ENCODE data around the gene LRRN2. TPM values are rescaled to one million over a fixed set of nuclear protein-coding genes. Genes with fewer than 3 reads are reported as not detected.

The LRRN2 gene
- polyA plus RNA-seq, 1 of the 3 experiments (the other 2 are of a cell fraction) = not detected

GRCh38 chr1:204577794-204578478 lies 107.6 kb downstream of the LRRN2 start:
- no peaks in the 10 kb centered on the region for H3K9me2 ChIP-seq
- H3K36me3 ChIP-seq (replicated peaks in 1 of 2; ENCODE audit: control insufficient read depth in 1 of 2, insufficient read depth in 2 of 2, low read length in 1 of 2) = no peaks in the 10 kb centered on the region
- H3K27ac ChIP-seq (ENCODE audit: low read depth in 2 of 2, low read length in 1 of 2) = no peak overlapping the region
- WGBS (ENCODE audit: low lambda C conversion rate) = 76% methylated on average over 7 of the region's 10 CpGs
- ChIA-PET CTCF (interaction anchor here (0.6 to 18.4 kb wide), 8 partner anchors 12 to 1361 kb away, joined by 3 to 568 read pairs (median 4); no protein-coding TSS in a partner anchor), POLR2A (no interaction called here)
- H3K9ac ChIP-seq = no peak overlapping the region
- H3K79me2 ChIP-seq (ENCODE audit: insufficient read depth) = no peaks in the 10 kb centered on the region
- no peak overlapping the region for H2AFZ ChIP-seq (ENCODE audit: low read depth)
- H3K4me1 ChIP-seq (ENCODE audit: control insufficient read depth in 1 of 2, insufficient read depth in 2 of 2, low read depth in 1 of 2, low read length in 1 of 2) = peaks cover 6 to 31% of the 10 kb centered on the region in 2 experiments; a peak in 3 of 4 replicates
- TF ChIP-seq CTCF (IDR thresholded peaks at IDR 0.05) (no peak), RAD21 (IDR thresholded peaks at IDR 0.05; ENCODE audit: low read length) (no peak), SMC3 (IDR thresholded peaks at IDR 0.05; ENCODE audit: low read depth, low read length) (no peak), MXI1 (IDR thresholded peaks at IDR 0.05; ENCODE audit: low read depth, low read length) (no peak), USF1 (IDR thresholded peaks at IDR 0.05; ENCODE audit: borderline replicate concordance, low read depth) (no peak), MAX (IDR thresholded peaks at IDR 0.05; ENCODE audit: low read depth) (no peak), MEF2A (IDR thresholded peaks at IDR 0.05; ENCODE audit: borderline replicate concordance, low read depth) (no peak), PBX3 (IDR thresholded peaks at IDR 0.05) (no peak), REST (IDR thresholded peaks at IDR 0.05; ENCODE audit: low read depth, low read length) (no peak), ZBTB33 (IDR thresholded peaks at IDR 0.05; ENCODE audit: borderline replicate concordance, low read depth) (no peak), RCOR1 (IDR thresholded peaks at IDR 0.05; ENCODE audit: low read length) (no peak), EZH2phosphoT487 (IDR thresholded peaks at IDR 0.05; ENCODE audit: borderline replicate concordance, low read depth) (no peak), GATA2 (CRISPR knock-in tag; IDR thresholded peaks at IDR 0.05) (no peak), GABPA (IDR thresholded peaks at IDR 0.05; ENCODE audit: low read depth) (no peak), RFX5 (IDR thresholded peaks at IDR 0.05; ENCODE audit: low read length) (no peak), FOXM1 (IDR thresholded peaks at IDR 0.05; ENCODE audit: low read depth) (no peak), USF2 (IDR thresholded peaks at IDR 0.05; ENCODE audit: borderline replicate concordance, low read depth, low read length) (no peak), NRF1 (IDR thresholded peaks at IDR 0.05; ENCODE audit: low read depth, low read length) (no peak), FOXJ3 (CRISPR knock-in tag; IDR thresholded peaks at IDR 0.05) (no peak)
- no peaks in the 10 kb centered on the region for H3K9me3 ChIP-seq
- H3K4me2 ChIP-seq = no peak overlapping the region
- H3K4me3 ChIP-seq (ENCODE audit: low read depth in 2 of 2, low read length in 1 of 2) = no peak overlapping the region
- DNase-seq = no peak
- H3K27me3 ChIP-seq (ENCODE audit: insufficient read depth) = no peaks in the 10 kb centered on the region
- H3F3A ChIP-seq (replicated peaks; ENCODE audit: insufficient read depth) = no peaks in the 10 kb centered on the region
- H4K20me1 ChIP-seq (ENCODE audit: insufficient read depth) = no peaks in the 10 kb centered on the region
